B cell (primary cell): Measurements from ENCODE around the gene WASF2. TPM values are rescaled to one million over a fixed set of nuclear protein-coding genes. Genes with fewer than 3 reads are reported as not detected.

ENCODE experiments used
- ATAC-seq: fragments of 200-7000 bp; cut with Tn5 transposase; one replicate; pipeline ENCODE4 v1.10.0; 2021; ENCODE audit warnings: low read depth, mild to moderate bottlenecking, moderate number of reproducible peaks, moderate library complexity
- CTCF ChIA-PET: fragments of 350-600 bp; sonication (Branson Sonifier 250); formaldehyde crosslinking; loops from one replicate; lab custom pipeline; 2021; ENCODE audit warnings: antibody characterized with exemption, inconsistent platforms; lab: Charles Lee
- POLR2A ChIA-PET: fragments of 350-600 bp; sonication (Branson Sonifier 250); formaldehyde crosslinking; loops from one replicate; lab custom pipeline; 2021; ENCODE audit warnings: antibody characterized with exemption; lab: Charles Lee
- DNase-seq: peaks from one replicate; pipeline ENCODE4 v3.0.0; 2013
- H2AFZ ChIP-seq: 2 replicates; pipeline ENCODE4 v1.6.1; 2012; ENCODE audit warnings: mild to moderate bottlenecking, low read depth, low read length; ENCODE audit not compliant: insufficient read depth, poor library complexity, severe bottlenecking
- H3K27ac ChIP-seq, 2 donors: 1 replicate in 1 of 2; 2 replicates in 1 of 2; pipeline ENCODE4 v1.5.1; 2012 to 2013; ENCODE audit warnings: low read length in 2 of 2, mild to moderate bottlenecking in 2 of 2, moderate library complexity in 1 of 2
- H3K27me3 ChIP-seq, 4 experiments: fragments of 200-600 bp in 1 of 4; sonication (generic) in 1 of 4; replicated peaks in 1 of 4; 1 replicate in 2 of 4; 2 replicates in 2 of 4; pipeline versions ENCODE4 v1.6.1 to v1.7.0; 2013 to 2016; ENCODE audit warnings: low read length in 3 of 4, mild to moderate bottlenecking in 2 of 4, mixed read lengths in 1 of 4, moderate library complexity in 1 of 4; ENCODE audit not compliant: insufficient read depth in 4 of 4, control insufficient read depth in 3 of 4; ENCODE audit errors: control extremely low read depth in 1 of 4
- H3K36me3 ChIP-seq, 2 experiments: replicated peaks in 1 of 2; 1 replicate in 1 of 2; 2 replicates in 1 of 2; pipeline versions ENCODE4 v1.6.1 to v1.7.1; 2013; ENCODE audit warnings: low read length in 1 of 2; ENCODE audit not compliant: insufficient read depth in 2 of 2, control insufficient read depth in 1 of 2; ENCODE audit errors: control extremely low read depth in 1 of 2, extremely low read depth in 1 of 2
- H3K4me1 ChIP-seq, 2 donors: fragments of 200-600 bp in 1 of 2; sonication (generic) in 1 of 2; 1 replicate in 1 of 2; 2 replicates in 1 of 2; pipeline versions ENCODE4 v1.5.1 to v1.6.1; 2013 to 2017; ENCODE audit warnings: low read length in 2 of 2; ENCODE audit not compliant: control insufficient read depth in 2 of 2, insufficient read depth in 2 of 2
- H3K4me2 ChIP-seq: replicated peaks from 2 replicates; pipeline ENCODE3; 2012; ENCODE audit warnings: mild to moderate bottlenecking, low read depth, low read length; ENCODE audit not compliant: poor library complexity, severe bottlenecking
- H3K4me3 ChIP-seq, 5 experiments: fragments of 200-600 bp in 1 of 5; sonication (generic) in 1 of 5; 1 replicate in 3 of 5; 2 replicates in 2 of 5; pipeline versions ENCODE4 v1.5.1 to v1.7.0; 2011 to 2016; ENCODE audit warnings: low read length in 4 of 5, mild to moderate bottlenecking in 4 of 5, low read depth in 2 of 5, control low read depth in 1 of 5, moderate library complexity in 1 of 5; ENCODE audit not compliant: insufficient read depth in 1 of 5; ENCODE audit errors: control extremely low read depth in 1 of 5, extremely low read depth in 1 of 5
- H3K79me2 ChIP-seq: fragments of 200-600 bp; sonication (generic); one replicate; pipeline ENCODE4 v1.6.0; 2016; ENCODE audit warnings: low read length; ENCODE audit not compliant: control insufficient read depth, insufficient read depth
- H3K9ac ChIP-seq: fragments of 200-600 bp; sonication (generic); 2 replicates; pipeline ENCODE4 v1.6.1; 2017; ENCODE audit warnings: mild to moderate bottlenecking, low read length, moderate library complexity
- H3K9me3 ChIP-seq, 3 donors: one replicate each; pipeline versions ENCODE4 v1.6.1 to v1.7.1; 2013; ENCODE audit warnings: low read length in 2 of 3; ENCODE audit not compliant: control insufficient read depth in 2 of 3, insufficient read depth in 1 of 3; ENCODE audit errors: control extremely low read depth in 1 of 3
- H4K20me1 ChIP-seq: 2 replicates; pipeline ENCODE4 v1.6.0; 2012; ENCODE audit warnings: mild to moderate bottlenecking, low read length; ENCODE audit not compliant: insufficient read depth, control insufficient read depth, poor library complexity, severe bottlenecking
- H3K27ac Mint-ChIP-seq: one replicate; pipeline ENCODE4 v1.8.0; 2021; ENCODE audit warnings: mixed read lengths
- H3K27me3 Mint-ChIP-seq: one replicate; pipeline ENCODE4 v1.8.0; 2021; ENCODE audit warnings: mixed read lengths
- H3K4me1 Mint-ChIP-seq: one replicate; pipeline ENCODE4 v1.8.0; 2021; ENCODE audit warnings: mixed read lengths
- H3K4me3 Mint-ChIP-seq: one replicate; pipeline ENCODE4 v1.8.0; 2021; ENCODE audit warnings: mixed read lengths
- H3K9me3 Mint-ChIP-seq: one replicate; pipeline ENCODE4 v1.8.0; 2022; ENCODE audit warnings: mixed read lengths; ENCODE audit not compliant: insufficient read depth
- EZH2 ChIP-seq: IDR thresholded peaks from 2 replicates; pipeline ENCODE4 v1.6.1; 2012; ENCODE audit warnings: borderline replicate concordance, low read depth, mild to moderate bottlenecking, moderate library complexity, low read length; ENCODE audit not compliant: insufficient read depth, poor library complexity, severe bottlenecking
- WGBS: methylation state at CpG from one replicate; pipeline ENCODE4 v1.1.5; 2013; ENCODE audit warnings: missing lambda C conversion rate; ENCODE audit not compliant: insufficient coverage; 5-methylcytosine and 5-hydroxymethylcytosine counted together
- intact Hi-C: fragments of 100-400 bp; cut with micrococcal nuclease; formaldehyde crosslinking; loops from one replicate; pipeline ENCODE4 v1.10.0; 2022
- polyA plus RNA-seq: library from polyadenylated mRNA; depleted of rRNA; stranded (reverse); fragments of >200 nt; gene quantifications from 2 replicates; pipeline ENCODE4 v1.2.3, GENCODE V29; 2012
- total RNA-seq, 2 donors: library from RNA; stranded (reverse); fragments of 120-200 nt in 1 of 2; gene quantifications; 1 replicate in 1 of 2; 2 replicates in 1 of 2; pipeline versions ENCODE4 v1.2.3 to v1.2.4, GENCODE V29; 2013 to 2022
- TF ChIP-seq, protein P1 (sequence below): fragments of 200-600 bp; IDR thresholded peaks from one replicate; pipeline ENCODE4 v1.8.0; 2022; ENCODE audit warnings: antibody characterized with exemption, mild to moderate bottlenecking

Gene WASF2
- total and polyA plus RNA-seq, 2 donors (not counting 1 experiment from before 2014, with no cell fraction given): 67.4 to 169 TPM

DNA sequence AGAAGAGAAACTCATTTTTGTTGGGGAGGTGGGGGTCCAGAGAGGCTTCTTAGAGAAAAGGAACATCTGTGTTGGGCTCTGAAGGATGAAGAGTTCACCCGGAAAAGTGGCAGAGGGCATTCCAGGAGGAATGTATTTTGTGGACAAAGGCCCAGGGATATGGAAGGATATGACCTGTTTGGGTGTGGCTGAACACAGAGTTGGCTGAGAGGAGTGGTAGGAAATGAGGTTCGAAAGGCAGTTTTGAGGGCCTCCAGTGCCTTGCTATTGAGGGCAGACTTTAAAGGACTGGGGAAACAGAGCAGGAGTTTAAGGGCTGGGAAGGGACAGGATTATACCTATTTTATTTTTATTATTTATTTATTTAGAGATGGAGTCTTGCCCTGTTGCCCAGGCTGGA is 27.3 kb upstream of the WASF2 start:
- H3K4me2 ChIP-seq: no peak overlapping the region
- CTCF ChIA-PET: interaction anchor here (1.0 kb wide), 1 partner anchor 415 kb away, joined by 3 read pairs; no protein-coding TSS in a partner anchor
- no peak overlapping the region for H3K9ac ChIP-seq

DNA sequence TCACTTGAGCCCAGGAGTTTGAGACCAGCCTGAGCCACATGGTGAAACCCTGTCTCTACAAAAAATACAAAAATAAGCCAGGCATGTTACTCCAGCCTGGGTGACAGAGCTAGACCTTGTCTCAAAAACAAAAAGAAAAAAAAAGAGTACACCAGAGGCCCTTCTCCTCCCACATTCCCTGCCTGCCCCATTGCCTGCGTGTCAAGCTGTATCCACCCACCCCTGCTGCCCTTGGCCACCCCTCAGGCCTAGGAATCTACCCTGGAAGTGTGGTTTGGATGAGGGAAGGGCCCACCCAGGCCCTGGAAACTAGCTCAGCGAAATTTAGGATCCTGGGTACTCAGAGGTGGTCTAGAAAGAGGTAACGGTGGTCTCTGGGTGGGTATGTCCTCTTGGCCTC is 25.7 kb upstream of the WASF2 start:
- CTCF ChIA-PET: interaction anchor here (0.7 to 1.0 kb wide), 2 partner anchors 16 to 219 kb away, joined by 3 to 4 read pairs; no protein-coding TSS in a partner anchor
- peaks cover under 1% of the 10 kb centered on the region in 2 donors for H3K4me1 ChIP-seq
- H3K9me3 ChIP-seq: no peaks in the 10 kb centered on the region
- Mint-ChIP-seq H3K27me3 (no peaks in the 10 kb centered on the region), H3K4me1 (no peaks in the 10 kb centered on the region), H3K4me3 (no peak overlapping the region), H3K9me3 (no peaks in the 10 kb centered on the region), H3K27ac (no peak overlapping the region)
- H2AFZ ChIP-seq: no peak overlapping the region
- TF ChIP-seq, protein P1, sequence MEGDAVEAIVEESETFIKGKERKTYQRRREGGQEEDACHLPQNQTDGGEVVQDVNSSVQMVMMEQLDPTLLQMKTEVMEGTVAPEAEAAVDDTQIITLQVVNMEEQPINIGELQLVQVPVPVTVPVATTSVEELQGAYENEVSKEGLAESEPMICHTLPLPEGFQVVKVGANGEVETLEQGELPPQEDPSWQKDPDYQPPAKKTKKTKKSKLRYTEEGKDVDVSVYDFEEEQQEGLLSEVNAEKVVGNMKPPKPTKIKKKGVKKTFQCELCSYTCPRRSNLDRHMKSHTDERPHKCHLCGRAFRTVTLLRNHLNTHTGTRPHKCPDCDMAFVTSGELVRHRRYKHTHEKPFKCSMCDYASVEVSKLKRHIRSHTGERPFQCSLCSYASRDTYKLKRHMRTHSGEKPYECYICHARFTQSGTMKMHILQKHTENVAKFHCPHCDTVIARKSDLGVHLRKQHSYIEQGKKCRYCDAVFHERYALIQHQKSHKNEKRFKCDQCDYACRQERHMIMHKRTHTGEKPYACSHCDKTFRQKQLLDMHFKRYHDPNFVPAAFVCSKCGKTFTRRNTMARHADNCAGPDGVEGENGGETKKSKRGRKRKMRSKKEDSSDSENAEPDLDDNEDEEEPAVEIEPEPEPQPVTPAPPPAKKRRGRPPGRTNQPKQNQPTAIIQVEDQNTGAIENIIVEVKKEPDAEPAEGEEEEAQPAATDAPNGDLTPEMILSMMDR: no peak
- TF ChIP-seq EZH2: no peak
- H3K4me2 ChIP-seq: no peak overlapping the region
- POLR2A ChIA-PET: no interaction called here
- ATAC-seq (no peak), DNase-seq (no peak)
- H3K27me3 ChIP-seq: no peaks in the 10 kb centered on the region
- 80% methylated on average over 1 of the region's 3 CpGs for WGBS
- H3K9ac ChIP-seq: no peak overlapping the region
- no peaks in the 10 kb centered on the region for H3K79me2 ChIP-seq
- H3K36me3 ChIP-seq: no peaks in the 10 kb centered on the region
- no peak overlapping the region for H3K27ac ChIP-seq
- no peak overlapping the region for H3K4me3 ChIP-seq
- intact Hi-C loops: no loop called here
- no peaks in the 10 kb centered on the region for H4K20me1 ChIP-seq

More for the DNA sequence above, 27.3 kb upstream of the WASF2 start:
- 100% methylated on average over 1 of the region's 2 CpGs for WGBS
- H3K4me3 Mint-ChIP-seq: no peak overlapping the region
- H3K4me3 ChIP-seq: no peak overlapping the region
- TF ChIP-seq, protein P1: no peak
- TF ChIP-seq EZH2: no peak
- no peaks in the 10 kb centered on the region for H3K9me3 ChIP-seq
- no peak overlapping the region for H3K27ac Mint-ChIP-seq
- DNase-seq: no peak
- H2AFZ ChIP-seq: no peak overlapping the region
- ATAC-seq: no peak
- no peaks in the 10 kb centered on the region for H3K9me3 Mint-ChIP-seq
- H3K36me3 ChIP-seq: no peaks in the 10 kb centered on the region
- H3K27me3 Mint-ChIP-seq: no peaks in the 10 kb centered on the region
- H3K79me2 ChIP-seq: no peaks in the 10 kb centered on the region
- H4K20me1 ChIP-seq: no peaks in the 10 kb centered on the region
- H3K27ac ChIP-seq: no peak overlapping the region
- POLR2A ChIA-PET: no interaction called here
- H3K27me3 ChIP-seq: peaks cover 0 to 4% (median 0%) of the 10 kb centered on the region in 4 experiments
- peaks cover 15% of the 10 kb centered on the region for H3K4me1 Mint-ChIP-seq
- intact Hi-C loops: no loop called here
- H3K4me1 ChIP-seq: peaks cover 16% of the 10 kb centered on the region in 2 donors
